ENCODE measurements around the gene UBAC1.

UBAC1 gene

DNA sequence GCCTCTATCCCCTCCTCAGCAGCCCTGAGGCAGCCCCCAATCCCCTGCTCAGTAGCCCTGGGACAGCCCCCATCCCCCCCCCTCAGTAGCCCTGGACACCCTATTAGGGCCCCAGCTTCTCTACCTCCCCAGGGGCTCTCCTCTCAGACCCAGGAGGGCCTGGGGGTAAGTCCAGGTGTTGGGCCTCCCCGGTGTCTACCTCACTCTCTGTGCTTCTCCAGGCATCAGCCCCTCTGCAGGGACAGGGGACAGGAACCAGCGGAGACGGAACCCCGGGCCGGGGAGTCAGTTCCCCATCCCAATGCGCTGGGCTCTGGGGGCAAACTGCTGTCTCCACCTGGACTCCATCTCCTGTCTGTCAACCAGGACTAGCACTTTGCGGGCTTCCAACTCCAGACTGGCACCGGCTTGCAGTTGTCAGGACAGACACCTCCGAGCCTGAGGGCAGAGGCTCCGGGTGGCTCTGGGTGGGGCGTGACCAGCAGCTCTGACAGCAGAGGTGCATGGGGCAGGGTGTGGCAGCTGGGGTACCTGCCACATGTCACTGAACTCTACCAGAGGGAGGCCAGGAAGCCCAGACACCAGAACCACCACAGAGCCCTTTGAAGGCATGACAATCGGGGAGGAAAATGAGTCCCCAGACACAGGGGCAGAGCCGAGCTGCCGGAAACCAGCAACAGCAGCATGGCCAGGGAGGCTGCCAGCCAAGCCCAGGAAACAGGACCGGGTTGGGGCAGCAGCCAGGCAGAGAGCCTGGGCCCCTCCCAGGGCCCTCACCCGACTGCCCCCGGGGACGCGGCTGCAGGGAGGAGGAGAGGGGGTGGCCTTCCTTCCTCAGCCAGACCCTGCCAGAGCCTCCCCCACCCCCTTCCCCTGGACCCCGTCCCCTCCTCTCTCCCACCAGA is 17.7 kb upstream of the UBAC1 start:
- TF ChIP-seq, protein P1, sequence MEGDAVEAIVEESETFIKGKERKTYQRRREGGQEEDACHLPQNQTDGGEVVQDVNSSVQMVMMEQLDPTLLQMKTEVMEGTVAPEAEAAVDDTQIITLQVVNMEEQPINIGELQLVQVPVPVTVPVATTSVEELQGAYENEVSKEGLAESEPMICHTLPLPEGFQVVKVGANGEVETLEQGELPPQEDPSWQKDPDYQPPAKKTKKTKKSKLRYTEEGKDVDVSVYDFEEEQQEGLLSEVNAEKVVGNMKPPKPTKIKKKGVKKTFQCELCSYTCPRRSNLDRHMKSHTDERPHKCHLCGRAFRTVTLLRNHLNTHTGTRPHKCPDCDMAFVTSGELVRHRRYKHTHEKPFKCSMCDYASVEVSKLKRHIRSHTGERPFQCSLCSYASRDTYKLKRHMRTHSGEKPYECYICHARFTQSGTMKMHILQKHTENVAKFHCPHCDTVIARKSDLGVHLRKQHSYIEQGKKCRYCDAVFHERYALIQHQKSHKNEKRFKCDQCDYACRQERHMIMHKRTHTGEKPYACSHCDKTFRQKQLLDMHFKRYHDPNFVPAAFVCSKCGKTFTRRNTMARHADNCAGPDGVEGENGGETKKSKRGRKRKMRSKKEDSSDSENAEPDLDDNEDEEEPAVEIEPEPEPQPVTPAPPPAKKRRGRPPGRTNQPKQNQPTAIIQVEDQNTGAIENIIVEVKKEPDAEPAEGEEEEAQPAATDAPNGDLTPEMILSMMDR (IDR thresholded peaks at IDR 0.05; ENCODE audit: low read depth, low read length, missing control alignments): no peak
- no peak overlapping the region for H3K4me3 ChIP-seq (replicated peaks; ENCODE audit: low read depth, low read length)

DNA sequence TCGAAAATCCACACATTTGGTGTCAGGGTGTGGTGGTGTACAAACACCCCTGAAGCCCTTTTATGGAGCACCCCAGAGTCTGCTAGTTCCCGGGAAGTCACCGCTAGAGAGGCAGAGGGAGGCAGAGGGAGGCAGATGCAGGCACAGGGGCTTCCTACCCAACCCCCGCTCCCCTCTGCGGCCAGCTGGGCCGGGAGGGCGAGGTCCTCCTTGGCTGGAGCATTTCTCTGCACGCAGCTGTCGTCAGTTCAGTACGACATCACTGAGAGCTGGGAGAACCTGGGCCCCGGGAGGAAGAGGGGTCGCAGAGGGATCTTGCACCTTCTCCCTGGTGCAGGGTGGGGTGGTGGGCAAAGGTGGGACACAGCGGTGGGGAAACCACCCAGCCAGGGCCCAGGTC is 15.8 kb upstream of the UBAC1 start:
- DNase-seq (ENCODE audit: extremely low read depth, low read depth): no peak
- TF ChIP-seq, protein P1 (IDR thresholded peaks at IDR 0.05; ENCODE audit: low read depth, low read length, missing control alignments): no peak
- no peak overlapping the region for H3K4me3 ChIP-seq (replicated peaks; ENCODE audit: low read depth, low read length)

More for the DNA sequence above, 17.7 kb upstream of the UBAC1 start:
- DNase-seq (ENCODE audit: extremely low read depth, low read depth): no peak

DNA sequence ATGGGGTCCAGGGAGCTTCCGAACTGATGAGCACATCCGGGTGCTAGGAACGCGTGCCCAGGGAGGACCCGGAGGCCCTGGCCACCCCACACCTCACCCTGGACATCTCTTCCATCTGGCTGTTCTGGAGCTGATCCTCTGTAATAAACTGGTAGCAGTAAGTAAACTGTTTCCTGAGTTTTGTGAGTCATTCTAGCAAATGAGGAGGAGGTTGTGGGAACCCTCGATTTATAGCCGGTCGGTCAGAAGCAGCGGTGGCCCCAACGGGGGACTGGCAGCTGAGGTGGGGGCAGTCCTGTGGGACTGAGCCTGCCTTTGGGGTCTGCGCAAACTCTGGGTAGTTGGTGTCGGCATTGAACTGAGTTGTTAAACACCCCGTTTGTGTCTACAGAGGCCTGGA is 15.4 kb upstream of the UBAC1 start:
- H3K4me3 ChIP-seq (replicated peaks; ENCODE audit: low read depth, low read length): no peak overlapping the region
- TF ChIP-seq, protein P1 (IDR thresholded peaks at IDR 0.05; ENCODE audit: low read depth, low read length, missing control alignments): no peak
- no peak for DNase-seq (ENCODE audit: extremely low read depth, low read depth)

DNA sequence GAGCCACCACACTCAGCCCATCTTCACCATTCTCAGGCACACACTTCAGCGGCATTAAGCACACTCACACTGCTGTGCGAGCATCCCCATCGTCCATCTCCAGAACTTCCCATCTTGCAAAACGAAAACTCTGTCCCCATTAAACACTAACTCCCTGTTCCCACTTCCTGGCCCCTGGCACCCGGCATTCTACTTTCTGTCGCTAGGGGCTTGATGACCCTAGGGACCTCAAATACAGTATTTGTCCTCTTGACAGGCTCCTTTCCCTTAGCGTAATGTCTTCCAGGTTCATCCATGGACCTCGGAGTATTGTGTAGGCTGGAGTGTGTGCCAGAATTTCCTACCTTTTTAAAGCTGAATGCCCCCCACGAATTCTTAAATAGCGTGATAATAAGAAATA is 14.7 kb upstream of the UBAC1 start:
- DNase-seq (ENCODE audit: extremely low read depth, low read depth): no peak

DNA sequence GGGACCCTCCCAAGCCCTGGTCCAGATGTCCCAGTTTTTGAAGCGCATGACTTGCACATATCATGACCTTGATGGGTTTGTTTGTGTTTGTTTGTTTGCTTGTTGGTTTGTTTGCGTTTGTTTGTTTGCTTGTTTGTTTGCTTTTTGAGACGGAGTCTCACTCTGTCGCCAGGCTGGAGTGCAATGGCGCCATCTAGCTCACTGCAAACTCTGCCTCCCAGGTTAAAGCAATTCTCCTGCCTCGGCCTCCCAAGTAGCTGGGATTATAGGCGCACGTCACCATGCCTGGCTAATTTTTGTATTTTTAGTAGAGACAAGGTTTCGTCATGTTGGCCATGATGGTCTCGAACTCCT is 13.0 kb upstream of the UBAC1 start:
- H3K4me3 ChIP-seq (replicated peaks; ENCODE audit: low read depth, low read length): no peak overlapping the region
- TF ChIP-seq, protein P1 (IDR thresholded peaks at IDR 0.05; ENCODE audit: low read depth, low read length, missing control alignments): peak; percentile 7
- DNase-seq (ENCODE audit: extremely low read depth, low read depth): no peak

More for the DNA sequence above, 14.7 kb upstream of the UBAC1 start:
- no peak overlapping the region for H3K4me3 ChIP-seq (replicated peaks; ENCODE audit: low read depth, low read length)
- TF ChIP-seq, protein P1 (IDR thresholded peaks at IDR 0.05; ENCODE audit: low read depth, low read length, missing control alignments): no peak

DNA sequence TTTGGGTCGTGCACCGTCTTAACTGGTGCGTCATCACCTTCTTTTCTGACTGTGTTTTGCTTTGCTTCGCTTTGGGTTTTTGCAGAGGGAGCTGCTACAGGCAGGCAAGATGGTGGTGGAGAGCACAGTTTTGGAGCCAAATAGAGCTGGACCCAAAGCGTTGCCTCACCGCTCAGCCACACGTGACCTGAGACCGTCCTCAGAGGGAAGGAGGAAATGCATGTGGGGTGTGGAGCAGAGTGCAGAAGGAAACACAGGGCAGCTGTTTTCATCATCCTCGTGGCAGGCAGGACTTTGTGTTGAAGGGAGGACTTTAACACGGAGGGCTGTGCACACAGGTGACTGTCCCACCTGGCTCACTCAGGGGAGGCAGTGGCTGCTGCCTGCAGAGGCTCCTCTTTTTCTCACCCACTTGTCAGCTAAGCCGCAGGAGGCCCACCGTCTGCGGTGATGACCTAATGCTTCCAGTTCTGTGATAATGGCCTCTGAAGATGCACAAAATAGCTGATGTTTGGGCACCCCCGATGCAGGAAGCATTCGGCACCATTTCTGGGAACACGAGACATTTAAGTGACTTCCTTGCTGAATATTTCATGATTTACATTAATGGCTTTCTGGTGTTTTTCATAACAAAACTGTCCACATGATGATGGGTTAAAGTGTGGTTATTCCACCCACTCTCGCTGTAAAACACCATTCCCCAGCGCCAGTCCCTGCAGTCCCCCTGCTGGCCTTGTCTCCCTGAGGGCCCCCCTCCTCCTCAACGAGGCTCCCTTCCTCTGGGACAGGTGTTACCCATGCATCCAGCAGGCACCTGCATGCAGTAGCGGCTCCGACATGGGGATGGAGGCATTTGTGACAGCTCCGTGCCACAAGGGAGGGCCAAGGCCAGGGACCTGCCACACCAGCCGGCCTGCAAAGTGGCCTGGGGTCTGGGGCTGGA is 12.4 kb upstream of the UBAC1 start:
- DNase-seq (ENCODE audit: extremely low read depth, low read depth): no peak
- H3K4me3 ChIP-seq (replicated peaks; ENCODE audit: low read depth, low read length): no peak overlapping the region
- TF ChIP-seq, protein P1 (IDR thresholded peaks at IDR 0.05; ENCODE audit: low read depth, low read length, missing control alignments): no peak

All from HFF-Myc (cell line).